Measurements from ENCODE around the gene MPV17.
"Not testable (repeated sequence)": the region's sequence is repeated elsewhere in the genome, so short reads cannot be mapped to it uniquely, and the experiment has no call there.

MPV17 gene

GRCh38 chr2:27322766-27323595 lies at the start of gene MPV17:
MPV17 (minus strand) TSS chr2:27323097; CDS start chr2:27322517, 580 bp downstream.
- peak; percentile 84 for DNase-seq

- DNase-seq: peak; percentile 87 to 92
These were observed 48.1 kb upstream of the MPV17 start for GRCh38 chr2:27370816-27371620.

- DNase-seq: peak; percentile 98 to 100
These were observed 47.3 kb upstream of the MPV17 start, which contains the start of the genes EIF2B4 and SNX17 for GRCh38 chr2:27370026-27370815. EIF2B4 (minus strand) TSS chr2:27370338; CDS start chr2:27370314, 24 bp downstream. SNX17 (plus strand) TSS chr2:27370616; CDS start chr2:27370744, 128 bp downstream.

GRCh38 chr2:27369471-27370025 lies 46.7 kb upstream of the MPV17 start:
- DNase-seq: peak in 1 of 2 donors; percentile 31

GRCh38 chr2:27363933-27364332 lies 41.0 kb upstream of the MPV17 start:
- no peak for DNase-seq

- DNase-seq: no peak
These were observed 40.0 kb upstream of the MPV17 start for GRCh38 chr2:27362678-27363420.

- peak; percentile 94 to 98 for DNase-seq
These were observed 33.7 kb upstream of the MPV17 start, which contains the start of gene GTF3C2 for GRCh38 chr2:27356382-27357181. GTF3C2 (minus strand) TSS chr2:27356764; CDS start chr2:27343554, 13,210 bp downstream.

GRCh38 chr2:27356056-27356381 lies 33.1 kb upstream of the MPV17 start:
- DNase-seq: peak; percentile 77 to 80

- DNase-seq: no peak
These were observed 31.7 kb upstream of the MPV17 start for GRCh38 chr2:27354597-27354927.

- no peak for DNase-seq
These were observed 31.1 kb upstream of the MPV17 start for GRCh38 chr2:27353762-27354596.

GRCh38 chr2:27353386-27353761 lies 30.5 kb upstream of the MPV17 start:
- not testable (repeated sequence) for DNase-seq

- no peak for DNase-seq
These were observed 29.1 kb upstream of the MPV17 start for GRCh38 chr2:27351802-27352598.

- DNase-seq: no peak
These were observed 27.3 kb upstream of the MPV17 start for GRCh38 chr2:27350106-27350693.

- no peak for DNase-seq
These were observed 24.7 kb upstream of the MPV17 start for GRCh38 chr2:27347641-27348040.

- DNase-seq: no peak
These were observed 13.3 kb upstream of the MPV17 start for GRCh38 chr2:27336173-27336572.

- no peak for DNase-seq
These were observed 12.4 kb upstream of the MPV17 start for GRCh38 chr2:27335311-27335710.

- no peak for DNase-seq
These were observed 1.8 kb upstream of the MPV17 start for GRCh38 chr2:27324720-27325119.

GRCh38 chr2:27323596-27324285 lies 844 bp upstream of the MPV17 start:
- no peak for DNase-seq

Measured in inflammatory macrophage treated with lipopolysaccharide for 1 hour (primary cell).